HuH-7 (cell line): Measurements from ENCODE around the gene ZNF304.
A peak's percentile ranks its signal among the peaks of the same experiment; 100 is the strongest.
"Not testable (repeated sequence)": the region's sequence is repeated elsewhere in the genome, so short reads cannot be mapped to it uniquely, and the experiment has no call there.

ENCODE experiments used
- DNase-seq: peaks from one replicate; pipeline ENCODE4 v3.0.0; 2011; ENCODE audit warnings: low spot score

ZNF304 gene

DNA sequence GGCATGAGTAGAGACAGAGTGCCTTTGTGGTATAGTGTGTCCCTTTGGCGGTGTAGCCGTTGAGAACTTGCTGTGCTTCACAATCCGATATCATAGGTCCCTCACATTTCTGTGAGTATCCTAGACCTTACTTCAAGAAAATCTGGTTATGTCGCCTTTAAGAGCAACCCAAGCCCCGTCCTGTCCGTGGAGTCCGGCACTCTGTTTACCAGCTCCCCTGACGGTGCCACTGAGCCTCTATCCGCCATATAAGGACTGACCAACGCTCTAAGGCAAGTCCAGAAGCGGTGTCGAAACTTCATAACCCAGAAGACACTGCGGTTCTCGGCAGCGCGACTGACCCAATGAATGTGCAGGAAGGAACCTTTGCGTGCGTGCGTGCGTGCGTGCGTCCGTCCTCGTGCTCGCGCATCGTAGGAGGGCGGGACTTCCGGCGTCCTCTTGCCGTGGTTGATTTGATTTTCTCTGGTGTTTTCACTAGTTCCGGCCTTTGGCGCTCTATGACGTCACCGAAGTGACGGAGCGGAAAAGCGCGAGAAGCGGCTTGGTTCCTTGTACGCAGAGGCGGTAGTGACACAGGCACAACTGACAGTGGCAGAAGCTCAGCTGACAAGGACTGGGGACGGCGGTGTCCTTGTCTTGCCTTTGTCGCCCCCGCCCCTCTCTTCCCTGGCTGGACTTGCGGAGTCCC, 12.1 kb downstream of the ZNF304 start, which contains the start of the genes TRAPPC2B and ZNF547:
Gene TRAPPC2B (plus strand): TSS at position 555 of the 691 bp plus-strand sequence. CDS start 1,283 bp downstream, outside the sequence.
Gene ZNF547 (plus strand): TSS at position 555 of the 691 bp plus-strand sequence. CDS start 5,005 bp downstream, outside the sequence.
- DNase-seq, result peak; percentile 77

- peak; percentile 6 for DNase-seq
Observed at GRCh38 chr19:57363688-57364181, 12.7 kb downstream of the ZNF304 start.

DNA sequence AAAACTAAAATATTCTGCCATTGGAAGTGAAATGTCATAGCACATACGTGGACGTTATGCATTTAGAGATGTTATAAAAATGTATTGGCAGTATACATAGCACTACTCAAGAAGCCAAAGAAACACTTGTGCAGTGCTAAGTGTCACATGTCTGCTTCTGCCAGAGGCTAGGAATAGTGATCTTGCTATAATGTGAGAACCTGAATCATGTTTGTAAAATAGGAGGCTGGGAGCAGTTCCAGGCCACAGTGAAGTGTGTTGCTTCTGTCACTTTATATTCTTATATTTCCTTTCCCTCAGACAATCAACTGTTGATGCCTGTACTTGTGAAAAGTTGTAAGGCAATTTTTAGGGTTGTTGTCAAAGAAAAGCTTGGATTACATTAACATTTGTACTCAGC, 15.7 kb downstream of the ZNF304 start:
- no peak for DNase-seq

DNA sequence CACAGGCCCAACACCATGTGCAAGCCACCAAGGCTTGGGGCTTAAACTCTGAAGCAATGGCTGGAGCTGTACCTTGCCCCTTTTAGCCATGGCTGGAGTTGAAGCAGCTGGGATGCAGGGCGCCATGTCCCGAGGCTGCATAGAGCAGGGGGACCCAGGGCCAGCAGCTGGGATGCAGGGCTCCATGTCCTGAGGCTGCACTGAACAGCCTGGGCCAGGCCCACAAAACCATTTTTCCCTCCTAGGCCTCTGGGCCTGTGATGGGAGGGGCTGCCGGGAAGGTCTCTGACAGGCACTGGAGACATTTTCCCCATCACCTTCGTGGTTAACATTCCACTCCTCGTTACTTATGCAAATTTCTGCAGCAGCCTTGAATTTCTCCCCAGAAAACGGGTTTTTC, 23.1 kb downstream of the ZNF304 start:
- DNase-seq, result no peak

GRCh38 chr19:57374647-57375046, 23.6 kb downstream of the ZNF304 start:
- not testable (repeated sequence) for DNase-seq

DNA sequence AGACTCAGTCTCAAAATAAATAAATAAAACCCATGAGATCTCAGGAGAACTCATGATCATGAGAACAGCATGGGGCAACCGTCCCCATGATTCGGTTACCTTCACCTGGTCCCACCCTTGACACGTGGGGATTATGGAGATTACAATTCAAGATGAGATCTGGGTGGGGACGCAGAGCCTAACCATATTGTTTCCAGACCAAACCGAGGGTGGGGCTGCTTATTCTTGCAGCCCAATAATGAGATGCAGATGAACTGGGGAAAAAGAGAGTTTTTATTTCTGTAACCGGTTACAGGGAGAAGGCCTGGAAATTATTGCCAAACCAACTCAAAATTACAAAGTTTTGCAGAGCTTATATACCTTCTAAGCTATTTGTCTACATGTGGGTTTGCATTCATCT, 25.1 kb downstream of the ZNF304 start:
- DNase-seq, result no peak

DNA sequence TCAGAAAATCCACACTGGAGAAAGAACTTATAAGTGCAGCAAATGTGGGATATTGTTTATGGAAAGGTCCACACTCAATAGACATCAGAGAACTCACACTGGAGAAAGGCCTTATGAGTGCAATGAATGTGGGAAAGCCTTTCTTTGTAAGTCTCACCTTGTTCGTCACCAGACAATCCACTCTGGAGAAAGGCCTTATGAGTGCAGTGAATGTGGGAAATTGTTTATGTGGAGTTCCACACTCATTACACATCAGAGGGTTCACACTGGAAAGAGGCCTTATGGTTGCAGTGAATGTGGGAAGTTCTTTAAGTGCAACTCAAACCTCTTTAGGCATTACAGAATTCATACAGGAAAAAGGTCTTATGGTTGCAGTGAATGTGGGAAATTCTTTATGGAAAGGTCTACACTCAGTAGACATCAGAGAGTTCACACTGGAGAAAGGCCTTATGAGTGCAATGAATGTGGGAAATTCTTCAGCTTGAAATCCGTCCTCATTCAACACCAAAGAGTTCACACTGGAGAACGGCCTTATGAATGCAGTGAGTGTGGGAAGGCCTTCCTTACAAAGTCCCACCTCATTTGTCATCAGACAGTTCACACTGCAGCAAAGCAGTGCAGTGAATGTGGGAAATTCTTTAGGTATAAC, 26.6 kb downstream of the ZNF304 start:
- DNase-seq, result no peak

DNA sequence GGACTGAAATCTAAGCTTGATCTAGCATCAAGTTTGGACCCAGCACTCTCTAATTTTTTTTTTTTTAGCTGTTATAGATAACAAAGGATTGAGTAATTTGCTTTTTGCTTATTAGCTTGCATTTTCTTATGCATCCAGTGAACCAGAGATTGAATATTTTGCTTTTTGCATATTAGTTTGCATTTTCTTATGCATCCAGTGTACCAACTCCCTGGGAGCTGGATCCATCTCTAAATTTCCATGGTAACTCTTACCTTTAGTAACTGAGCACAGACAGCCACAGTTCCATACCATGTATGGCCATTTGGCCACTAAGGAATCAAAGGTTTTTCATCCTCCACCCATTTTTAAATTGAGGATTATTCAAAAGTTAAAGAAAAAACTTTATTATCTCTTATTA, 29.9 kb downstream of the ZNF304 start:
- DNase-seq, result no peak

- no peak for DNase-seq
Observed at GRCh38 chr19:57382806-57383488, 31.9 kb downstream of the ZNF304 start.

- no peak for DNase-seq
Observed at GRCh38 chr19:57389194-57389729, 38.2 kb downstream of the ZNF304 start.

- peak; percentile 62 for DNase-seq
Observed at GRCh38 chr19:57389730-57390598, 38.9 kb downstream of the ZNF304 start, which contains the start of gene ZNF548. Gene ZNF548 (plus strand): TSS chr19:57389854. CDS start chr19:57390100, 246 bp downstream.

DNA sequence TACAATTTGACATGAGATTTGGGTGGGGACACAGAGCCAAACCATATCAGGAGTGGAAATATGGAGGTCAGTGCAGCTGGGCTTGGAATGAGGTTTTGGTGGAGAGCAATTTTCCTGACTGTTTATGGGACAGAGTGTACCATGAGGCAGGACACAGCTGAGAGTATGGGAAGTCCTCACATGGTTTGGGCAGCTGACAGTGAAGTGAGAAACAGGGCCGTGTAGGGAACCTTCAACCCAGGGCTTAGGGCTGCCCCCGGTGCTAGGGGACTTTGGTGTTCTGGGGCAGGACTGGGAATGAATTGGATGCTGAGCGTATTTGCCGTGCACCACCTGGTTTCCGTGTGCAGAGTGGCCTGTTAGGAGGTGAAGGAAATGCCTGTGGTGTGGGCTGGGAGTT, 44.6 kb downstream of the ZNF304 start:
- DNase-seq, result no peak

DNA sequence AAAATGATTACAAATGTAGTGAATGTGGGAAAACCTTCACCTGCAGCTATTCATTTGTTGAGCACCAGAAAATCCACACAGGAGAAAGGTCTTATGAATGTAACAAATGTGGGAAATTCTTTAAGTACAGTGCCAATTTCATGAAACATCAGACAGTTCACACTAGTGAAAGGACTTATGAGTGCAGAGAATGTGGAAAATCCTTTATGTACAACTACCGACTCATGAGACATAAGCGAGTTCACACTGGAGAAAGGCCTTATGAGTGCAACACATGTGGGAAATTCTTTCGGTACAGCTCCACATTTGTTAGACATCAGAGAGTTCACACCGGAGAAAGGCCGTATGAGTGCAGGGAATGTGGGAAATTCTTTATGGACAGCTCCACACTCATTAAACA, 47.8 kb downstream of the ZNF304 start:
- no peak for DNase-seq

DNA sequence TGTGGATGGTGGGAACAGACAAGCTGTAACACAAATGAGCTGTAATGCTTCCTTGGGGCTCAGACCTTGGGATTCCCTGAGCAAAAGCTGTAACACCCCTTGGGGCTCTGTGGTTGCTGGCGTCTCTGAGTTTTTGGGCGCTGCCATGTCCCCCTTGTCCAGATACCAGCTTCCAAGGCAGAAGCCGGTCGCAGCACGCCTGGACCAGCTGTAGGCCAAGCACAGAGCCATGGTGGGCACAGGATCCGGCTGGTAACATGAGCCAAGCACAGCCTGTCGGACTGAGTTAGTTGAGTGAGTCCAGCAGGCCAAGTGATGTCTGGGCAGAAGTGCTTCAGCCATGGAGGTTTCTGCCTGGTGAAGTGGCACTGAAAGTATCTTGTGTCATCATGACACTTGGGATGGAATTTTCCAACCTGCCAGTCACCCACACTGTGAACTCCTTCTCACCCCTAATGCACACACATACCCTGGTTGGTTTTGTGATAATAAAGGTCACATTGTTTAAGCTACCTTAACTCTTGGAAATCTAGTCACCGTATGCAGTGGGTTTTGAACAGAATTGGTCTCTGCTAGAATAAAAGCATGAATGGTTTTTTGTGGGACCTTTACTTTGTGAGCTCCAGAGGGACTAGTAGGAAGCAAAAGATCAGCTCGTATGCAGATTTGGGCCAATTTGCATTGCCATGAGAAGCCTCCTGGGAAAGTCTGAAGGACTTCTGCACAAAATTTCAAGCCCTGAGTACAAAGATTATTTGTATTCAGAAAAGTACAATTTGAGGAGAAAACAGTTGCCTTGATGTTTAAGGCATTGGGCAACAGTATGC, 52.9 kb downstream of the ZNF304 start:
- no peak for DNase-seq

- peak; percentile 55 for DNase-seq
Observed at GRCh38 chr19:57406516-57407123, 55.5 kb downstream of the ZNF304 start.
